GM12891 (cell line): ENCODE data around the gene SERPINB1.

Source experiments
- PAX5 ChIP-seq: IDR thresholded peaks from 2 replicates; pipeline ENCODE4 v1.6.1; 2011; ENCODE audit warnings: low read length, moderate library complexity, mild to moderate bottlenecking; ENCODE audit not compliant: insufficient read depth, severe bottlenecking
- POLR2A ChIP-seq: IDR thresholded peaks from 2 replicates; pipeline ENCODE4 v1.6.1; 2011; ENCODE audit warnings: low read depth, low read length, control low read depth
- POLR2AphosphoS5 ChIP-seq: IDR thresholded peaks from 2 replicates; pipeline ENCODE4 v1.6.1; 2011; ENCODE audit warnings: low read depth, low read length, control low read depth
- SPI1 ChIP-seq: IDR thresholded peaks from 2 replicates; pipeline ENCODE4 v1.6.1; 2011; ENCODE audit warnings: low read depth, low read length, control low read depth
- TAF1 ChIP-seq: IDR thresholded peaks from 2 replicates; pipeline ENCODE4 v1.6.1; 2011; ENCODE audit warnings: low read depth, low read length, control low read depth

DNA sequence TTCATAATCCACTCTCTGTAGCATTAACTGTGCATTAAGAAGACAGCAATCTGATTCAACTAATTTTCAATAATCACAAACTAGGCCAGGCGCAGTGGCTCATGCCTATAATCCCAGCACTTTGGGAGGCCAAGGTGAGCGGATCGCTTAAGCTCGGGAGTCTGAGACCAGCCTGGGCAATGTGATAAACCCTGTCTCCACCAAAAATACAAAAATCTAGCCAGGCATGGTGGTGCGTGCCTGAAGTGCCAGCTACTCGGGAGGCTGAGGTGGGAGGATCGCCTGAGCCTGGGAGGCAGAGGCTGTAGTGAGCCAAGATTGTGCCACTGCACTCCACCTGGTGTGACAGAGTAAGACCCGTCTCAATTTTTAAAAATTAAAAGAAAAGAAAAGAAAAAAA lies 32.0 kb upstream of the SERPINB1 start:
- no peak for TF ChIP-seq TAF1
- TF ChIP-seq POLR2A: no peak
- TF ChIP-seq POLR2AphosphoS5: no peak
- no peak for TF ChIP-seq SPI1
- TF ChIP-seq PAX5: no peak
